Hematopoietic multipotent progenitor cell treated with erythropoietin and hydrocortisone succinate and interleukin-3 and kit ligand, for 4 days (in vitro differentiated cells): ENCODE data around the gene LEF1.

Experiments
- DNase-seq: peaks from one replicate; pipeline ENCODE4 v3.0.0-alpha.2; 2015

LEF1 gene

DNA sequence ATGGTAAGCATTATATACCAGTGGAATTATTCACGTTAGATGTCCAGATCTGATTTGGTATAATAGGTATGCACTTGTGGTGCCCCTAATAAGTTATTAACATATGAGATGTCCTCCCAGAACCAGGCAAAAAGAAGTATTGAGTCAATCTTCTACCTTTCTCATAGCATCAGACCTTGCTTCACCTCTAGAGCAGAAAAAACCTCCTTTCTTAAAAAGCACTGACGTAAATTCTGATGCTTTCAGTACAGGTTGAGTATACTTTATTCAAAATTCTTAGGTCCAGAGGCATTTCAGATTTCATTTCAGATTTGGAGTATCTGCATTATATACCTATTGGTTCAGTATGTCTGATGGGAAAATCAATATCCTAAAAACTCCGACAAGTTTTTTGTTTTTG is 22.4 kb downstream of the LEF1 start:
- no peak for DNase-seq

DNA sequence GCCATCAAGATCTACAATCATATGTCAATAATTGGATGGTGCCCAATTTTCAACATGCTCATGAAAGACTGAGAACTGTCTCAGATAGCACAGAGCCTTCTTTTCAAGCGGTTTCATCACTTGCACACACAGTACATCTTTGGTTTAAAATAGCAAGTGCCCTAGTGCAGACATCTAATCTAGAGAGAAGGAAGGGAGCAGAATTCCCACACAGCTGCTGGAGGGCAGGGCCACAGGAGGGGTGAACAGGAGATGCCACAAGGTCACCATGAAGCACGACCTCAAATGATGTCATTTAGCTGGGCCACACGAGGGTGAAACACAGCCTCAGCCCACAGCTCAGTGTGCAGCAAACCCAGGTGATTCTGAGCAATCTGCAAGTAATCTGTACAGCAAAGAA is 24.3 kb downstream of the LEF1 start:
- no peak for DNase-seq

DNA sequence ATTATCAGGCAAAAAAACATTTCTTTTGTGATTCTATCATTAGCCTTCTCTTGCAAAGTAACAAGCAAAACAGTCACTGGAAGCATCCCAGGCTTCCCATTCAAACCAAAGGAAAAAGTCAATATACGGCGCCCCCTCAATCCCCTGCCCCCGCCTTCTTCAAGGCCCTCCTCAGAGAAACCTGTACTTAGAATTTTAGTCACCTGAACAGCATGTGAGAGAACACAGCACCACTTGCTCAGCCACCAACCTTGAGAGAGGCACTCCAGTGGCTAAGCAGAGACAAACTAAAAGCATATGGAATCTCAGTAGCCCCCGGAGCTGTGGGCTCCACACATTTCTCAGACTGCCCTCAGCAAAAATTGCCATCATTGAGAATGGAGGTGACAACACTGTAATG is 25.2 kb downstream of the LEF1 start:
- no peak for DNase-seq

DNA sequence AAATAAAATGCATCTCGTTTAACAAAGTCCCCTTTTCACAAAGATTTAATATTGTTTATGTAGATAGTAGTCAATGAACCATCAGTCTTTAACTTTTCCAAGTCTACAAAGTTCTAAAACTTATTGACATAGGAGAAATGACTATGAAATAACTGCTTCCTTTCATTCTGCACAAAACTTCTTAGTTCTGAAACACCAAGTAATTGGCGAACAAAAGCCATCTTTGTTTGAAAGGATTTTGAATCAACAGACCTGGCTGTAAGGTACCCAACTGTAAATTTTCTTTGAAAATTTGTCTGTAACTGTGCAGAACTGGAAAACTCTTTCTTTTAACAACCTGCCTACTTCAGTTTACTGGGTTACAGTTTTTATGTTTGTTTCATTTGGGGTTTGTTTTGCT is 25.9 kb downstream of the LEF1 start:
- DNase-seq = no peak

DNA sequence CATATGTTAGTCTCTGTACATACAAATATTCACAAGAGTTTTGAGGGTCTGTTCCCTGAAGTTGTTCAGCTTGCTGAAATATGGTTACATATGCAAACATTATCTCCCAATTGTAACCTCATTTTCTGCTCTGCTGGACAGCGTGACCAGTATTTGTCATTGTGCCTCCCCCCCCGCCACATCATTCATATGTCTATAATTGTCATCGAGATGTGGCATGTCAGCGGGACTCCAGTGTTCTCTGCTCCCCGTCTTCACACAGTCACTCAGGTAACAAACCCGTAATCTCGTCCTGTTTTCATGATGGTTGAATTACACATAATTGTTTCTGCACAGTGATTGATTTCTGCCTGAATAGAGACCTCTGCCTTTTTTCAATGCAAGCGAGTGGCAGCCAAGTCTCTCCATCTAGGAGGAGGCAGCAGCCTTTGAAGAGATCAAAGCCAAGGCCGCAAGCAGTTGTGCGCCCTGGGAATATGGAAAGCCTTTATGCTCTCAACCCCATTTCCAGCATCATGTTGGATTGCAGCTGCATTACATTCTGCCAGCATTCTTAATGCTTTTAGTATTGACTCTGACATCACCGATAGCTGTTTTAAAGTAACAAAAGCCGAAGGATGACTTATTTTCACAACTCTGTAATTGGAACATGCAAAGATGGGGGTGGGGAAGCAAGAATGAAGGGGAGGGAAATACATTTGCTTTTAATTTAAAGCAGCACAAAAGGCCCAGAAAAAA is 27.4 kb downstream of the LEF1 start:
- no peak for DNase-seq

DNA sequence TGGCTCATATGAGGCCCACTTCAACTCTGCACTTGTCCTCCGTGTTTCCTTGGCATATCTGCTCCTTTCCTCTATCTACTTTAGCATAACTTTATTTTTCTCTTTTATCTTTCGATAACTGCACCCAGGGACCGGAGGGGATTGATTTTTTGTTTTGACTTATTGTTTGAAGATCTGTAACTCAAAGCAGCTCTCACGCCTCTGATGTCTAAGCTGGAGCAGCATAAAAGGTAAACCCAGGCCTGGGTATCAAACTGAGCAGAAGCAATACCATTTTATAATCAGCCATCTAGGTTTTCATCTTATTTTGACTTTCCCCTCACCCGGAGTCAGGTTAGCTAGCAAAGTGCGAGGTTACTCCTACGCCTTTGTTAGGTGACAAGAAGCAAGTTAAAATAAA is 28.4 kb downstream of the LEF1 start:
- DNase-seq = no peak

DNA sequence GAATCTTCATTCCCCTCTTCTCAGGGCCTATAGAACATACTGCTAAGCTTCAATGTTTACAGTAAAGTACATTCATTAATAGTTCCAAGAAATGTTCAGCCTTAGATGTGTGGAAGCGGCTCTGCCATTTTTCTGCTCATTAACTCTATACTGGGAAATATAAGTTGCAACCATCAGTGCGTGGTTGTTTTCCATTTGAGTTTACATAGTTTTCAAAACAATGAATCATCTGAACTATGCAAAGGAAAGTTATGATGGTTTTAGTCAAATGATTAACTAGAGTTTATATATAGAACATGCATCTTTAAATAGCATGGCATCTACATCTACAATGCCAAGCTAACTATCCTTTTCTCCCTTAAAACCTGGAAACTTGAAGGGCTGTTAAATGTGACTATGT is 29.6 kb downstream of the LEF1 start:
- DNase-seq = no peak

DNA sequence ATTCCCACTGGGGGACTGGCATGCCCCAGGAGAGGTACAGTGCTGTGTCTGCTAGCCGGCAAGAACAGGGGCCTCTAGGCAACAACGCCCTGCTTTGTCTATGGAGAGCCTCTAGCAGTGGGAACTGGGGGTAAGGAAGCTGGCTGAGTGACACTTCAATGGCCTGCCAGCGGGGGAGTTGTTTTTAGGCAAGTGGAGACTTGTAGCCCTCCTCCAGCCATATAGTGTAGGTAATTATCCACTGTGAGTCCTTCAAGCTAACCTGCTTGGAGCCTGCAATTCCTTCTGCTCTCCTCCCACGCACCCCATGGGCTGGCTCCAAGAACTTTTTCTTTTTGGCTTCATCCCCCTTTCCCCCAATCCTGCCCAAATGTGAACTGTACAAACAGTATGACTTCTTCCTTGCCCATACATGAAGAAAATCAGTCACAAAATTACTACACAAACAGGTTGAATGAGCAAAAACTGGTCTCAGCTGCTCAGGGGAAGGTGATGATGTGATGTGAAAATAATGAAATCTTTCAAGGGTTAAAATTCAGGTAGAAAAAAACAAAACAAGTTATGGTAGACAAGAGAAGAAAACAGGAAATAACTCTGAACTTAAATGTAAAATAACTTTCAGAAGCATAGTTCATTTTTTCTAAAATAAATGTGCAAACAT is 33.1 kb downstream of the LEF1 start:
- DNase-seq = peak; percentile 39

DNA sequence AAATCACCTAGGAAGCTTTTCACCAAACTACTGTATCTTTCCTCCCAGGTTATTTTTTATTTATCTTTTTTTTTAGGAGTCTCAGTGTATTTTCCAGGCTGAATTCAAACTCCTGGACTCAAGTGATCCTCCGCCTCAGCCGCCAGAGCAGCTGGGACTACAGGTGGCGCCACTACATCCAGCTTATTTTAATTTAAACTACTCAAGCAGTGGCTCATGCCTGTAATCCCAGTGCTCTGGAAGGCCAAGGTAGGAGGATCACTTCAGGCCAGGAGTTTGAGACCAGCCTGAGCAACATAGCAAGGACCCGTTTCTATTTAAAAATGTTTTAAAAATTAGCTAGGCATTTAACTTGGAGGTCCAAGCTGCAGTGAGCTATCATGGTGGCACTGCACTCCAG is 37.8 kb downstream of the LEF1 start:
- DNase-seq = no peak

DNA sequence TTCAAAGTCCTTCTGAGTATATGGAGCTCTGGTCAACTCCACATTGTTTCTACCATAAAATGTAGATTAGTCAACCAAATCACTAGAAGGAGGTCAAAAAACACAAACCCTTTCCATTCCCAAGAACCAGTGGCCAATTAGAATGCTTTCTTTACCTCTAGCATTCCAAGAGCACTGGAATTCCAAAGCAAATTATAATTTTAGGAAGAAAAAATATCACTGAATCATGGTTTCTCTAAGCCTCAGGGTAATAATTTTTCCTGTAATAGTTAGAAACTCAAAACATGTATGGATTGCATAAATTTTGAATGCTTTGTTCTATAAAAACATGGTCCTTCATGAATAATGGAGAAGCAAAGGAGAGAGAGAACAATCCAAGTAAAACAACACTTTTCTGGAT is 39.5 kb downstream of the LEF1 start:
- no peak for DNase-seq

DNA sequence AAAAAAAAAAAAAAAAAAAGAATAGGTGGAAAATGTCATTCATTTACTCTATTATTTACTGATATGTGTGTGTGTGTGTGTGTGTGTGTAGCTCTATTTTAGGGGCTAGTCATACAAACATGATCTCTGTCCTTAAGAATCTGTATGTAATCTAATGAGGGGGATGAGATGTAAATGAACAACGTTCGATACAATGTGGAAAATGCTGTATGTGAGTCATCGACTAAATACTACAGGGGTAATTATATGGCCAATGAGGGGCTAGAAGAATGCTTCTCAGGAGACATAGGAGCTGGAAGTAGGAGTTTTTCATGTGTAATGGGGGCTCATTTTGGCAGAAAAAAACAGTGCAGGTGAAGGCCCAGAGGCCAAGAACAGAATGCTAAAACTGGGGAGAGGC is 41.9 kb downstream of the LEF1 start:
- no peak for DNase-seq

DNA sequence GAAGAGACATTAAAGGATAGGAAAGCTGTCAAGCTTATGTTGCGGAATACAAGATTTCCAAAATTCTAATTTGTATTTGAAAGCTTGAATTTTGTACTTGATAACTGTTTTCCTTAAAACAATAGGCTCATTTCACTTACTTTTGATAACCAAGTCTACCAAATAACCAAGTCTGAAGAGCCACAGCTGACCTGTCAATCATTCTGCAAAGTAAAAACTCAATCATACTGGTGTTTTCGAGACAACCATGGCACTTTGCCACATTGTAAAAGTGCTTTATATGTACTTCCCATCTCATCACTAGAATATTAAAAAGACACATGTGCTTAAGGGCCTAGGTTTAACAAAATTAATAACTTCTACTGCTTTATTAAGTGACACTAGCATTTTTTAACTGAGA is 47.9 kb downstream of the LEF1 start:
- no peak for DNase-seq

DNA sequence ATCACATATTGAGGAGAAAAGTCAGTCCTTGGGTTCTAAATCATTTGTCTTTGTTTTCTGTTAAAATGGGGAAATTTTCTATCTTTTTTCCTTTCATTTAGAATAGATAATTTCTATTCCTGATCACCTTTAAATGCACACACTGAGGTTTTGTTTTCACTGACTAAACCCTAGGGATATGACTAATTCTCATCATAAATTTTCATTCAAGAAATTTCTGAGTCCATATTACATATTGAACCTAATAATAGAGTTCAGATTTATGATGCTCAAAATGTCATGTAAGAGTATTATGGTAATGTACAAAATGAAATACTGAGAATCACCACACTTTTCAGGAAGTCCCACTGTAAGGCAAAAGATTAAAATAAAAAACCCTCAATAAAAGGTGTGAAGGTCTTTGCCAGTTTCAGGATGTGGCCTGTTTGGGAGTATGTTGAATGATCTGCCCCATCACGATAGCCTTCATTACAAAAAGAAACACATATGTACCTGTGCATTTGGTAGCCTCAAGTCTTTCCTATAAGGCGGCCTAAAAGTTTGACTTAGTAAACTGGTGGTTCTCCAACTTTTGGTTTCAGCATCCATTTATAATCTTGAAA is 49.4 kb downstream of the LEF1 start:
- DNase-seq = no peak

DNA sequence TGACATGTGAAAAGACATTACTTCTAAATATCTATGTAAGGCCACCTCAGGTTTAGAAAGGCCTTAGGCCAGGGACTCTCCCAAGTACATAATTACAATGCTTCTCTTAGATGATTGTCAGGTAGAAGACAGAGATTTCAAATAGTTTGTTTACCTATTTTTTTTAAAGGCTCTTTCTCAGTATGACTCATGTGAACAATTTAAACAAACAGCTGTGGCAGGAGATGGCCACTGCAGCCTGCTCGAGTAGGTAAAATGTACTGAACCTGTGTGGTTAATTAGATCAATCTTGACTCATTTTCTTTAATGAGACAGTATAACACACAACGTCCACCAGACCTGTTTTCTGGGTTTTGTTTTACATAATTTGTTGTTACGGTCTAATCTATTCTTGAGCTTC is 50.2 kb downstream of the LEF1 start:
- no peak for DNase-seq

DNA sequence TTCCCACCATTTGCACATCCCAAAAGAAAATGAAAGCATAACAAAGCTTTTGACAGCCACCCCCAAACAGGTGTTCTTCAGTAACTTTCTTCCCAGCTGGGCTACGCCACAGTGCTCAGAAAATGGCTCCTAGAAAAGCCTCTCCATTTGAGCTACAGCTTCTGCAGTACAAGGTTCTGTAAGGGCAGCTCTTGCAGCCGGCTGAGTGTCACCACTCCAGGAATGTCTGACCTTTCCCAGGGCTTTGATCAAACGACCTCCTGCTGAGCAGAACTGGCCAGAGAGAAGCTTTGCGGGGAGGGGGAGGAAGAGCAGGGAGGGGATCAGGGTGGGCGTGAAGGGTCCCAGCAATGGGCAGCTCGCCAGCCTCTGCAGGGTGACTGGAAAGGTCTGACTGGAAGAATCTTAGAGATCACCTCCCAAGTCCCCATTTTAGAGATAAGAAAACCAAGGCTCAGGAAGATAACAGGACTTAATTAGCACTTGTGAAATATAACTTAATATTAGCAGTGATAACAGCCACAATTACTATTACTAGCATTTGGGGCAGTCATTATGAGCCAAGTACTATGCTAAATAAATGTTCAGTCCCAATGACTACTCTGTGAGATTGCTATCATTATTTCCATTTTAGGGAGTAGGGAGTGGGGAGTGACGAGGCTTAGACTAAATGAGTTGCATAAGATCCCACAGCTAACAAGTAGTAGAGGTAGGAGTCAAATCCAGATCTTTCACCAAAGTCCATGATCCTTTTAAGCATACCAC is 51.1 kb downstream of the LEF1 start:
- no peak for DNase-seq

DNA sequence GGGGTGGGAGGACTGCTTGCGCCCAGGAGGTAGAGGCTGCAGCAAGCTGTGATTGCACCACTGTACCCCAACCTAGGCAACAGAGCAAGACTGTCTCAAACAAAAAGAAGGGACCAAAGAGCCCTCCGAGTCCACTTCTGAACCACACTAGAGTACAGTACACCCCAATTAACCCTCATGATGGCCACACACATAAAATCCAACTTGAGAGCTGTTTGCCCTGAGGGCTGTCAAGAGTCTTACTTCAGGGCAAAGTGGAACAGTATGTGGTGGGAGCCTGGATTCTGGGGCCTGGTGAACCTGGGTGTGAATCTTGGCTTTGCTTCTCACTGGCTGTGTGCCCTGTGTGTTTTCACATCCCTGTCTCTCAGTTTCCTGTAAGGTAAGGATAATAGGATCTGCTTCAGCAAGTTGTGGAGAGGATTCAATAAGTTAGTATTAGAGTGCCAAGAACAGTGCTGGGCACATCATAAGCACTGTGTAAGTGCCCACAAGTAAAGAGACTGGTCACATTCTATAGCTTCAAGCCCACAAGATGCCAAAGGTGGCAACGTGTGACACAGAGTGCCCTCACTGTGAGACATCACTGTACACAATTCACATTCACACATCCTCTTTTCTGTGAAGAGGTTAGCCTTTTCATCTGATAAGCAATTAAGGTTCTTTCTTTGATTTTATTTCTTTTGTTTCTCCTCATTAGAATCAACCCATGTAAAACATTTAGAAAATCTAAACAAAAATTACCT is 52.1 kb downstream of the LEF1 start:
- DNase-seq = peak; percentile 41

DNA sequence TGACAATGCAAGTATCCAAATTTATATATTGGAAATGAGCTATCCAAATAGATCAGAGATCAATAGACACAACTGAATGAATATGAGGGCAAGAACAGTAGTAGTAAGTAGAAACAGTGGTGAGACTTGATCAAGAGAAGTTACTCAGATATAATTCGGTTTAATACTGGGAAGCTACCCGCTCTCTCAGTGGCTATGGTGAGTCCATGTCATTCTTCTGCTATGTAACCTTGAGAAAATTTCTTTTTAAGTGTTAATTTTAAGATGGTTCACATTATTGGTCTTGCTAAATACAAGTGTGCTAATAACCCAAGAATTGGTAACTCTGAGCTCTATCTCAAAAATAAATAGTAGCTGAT is 53.6 kb downstream of the LEF1 start:
- no peak for DNase-seq

DNA sequence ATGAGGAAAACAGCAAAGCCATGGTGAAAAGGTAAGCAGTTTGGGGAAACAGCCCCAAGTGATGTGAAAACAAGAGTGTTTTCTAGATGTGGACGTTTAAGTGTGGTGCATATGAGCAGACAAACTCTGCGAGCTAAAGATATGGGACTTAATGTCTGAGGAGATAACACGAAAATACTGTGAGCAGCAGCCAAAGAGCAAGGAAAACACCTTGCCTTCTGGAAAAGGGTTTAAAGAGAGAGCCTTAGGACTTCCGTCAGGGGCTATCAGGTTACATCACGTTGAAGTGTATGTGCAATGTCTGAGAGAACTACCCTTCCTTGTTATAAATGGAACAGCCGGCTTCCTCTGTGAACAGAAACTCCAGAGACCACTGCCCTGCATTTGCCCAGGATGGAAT is 54.2 kb downstream of the LEF1 start:
- DNase-seq = peak; percentile 86

DNA sequence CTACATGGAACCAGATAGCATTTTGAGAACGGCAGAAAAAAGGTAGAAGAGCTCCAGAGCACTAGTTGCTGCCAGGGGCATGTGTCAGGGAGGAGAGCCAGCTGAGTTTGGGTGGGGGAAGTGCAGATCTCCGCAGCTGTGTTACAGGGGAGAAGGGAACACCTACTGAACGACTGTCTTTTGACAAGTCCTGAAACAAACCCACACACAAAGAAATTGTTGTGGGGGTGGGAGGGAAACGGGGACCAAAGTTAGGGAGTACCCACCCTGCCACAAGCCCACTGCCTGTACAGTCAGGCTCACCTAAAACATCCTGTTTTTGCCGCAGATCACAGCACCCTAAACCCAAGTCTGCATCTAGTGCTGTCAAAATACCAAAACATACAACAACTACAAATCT is 55.5 kb downstream of the LEF1 start:
- peak; percentile 25 for DNase-seq

DNA sequence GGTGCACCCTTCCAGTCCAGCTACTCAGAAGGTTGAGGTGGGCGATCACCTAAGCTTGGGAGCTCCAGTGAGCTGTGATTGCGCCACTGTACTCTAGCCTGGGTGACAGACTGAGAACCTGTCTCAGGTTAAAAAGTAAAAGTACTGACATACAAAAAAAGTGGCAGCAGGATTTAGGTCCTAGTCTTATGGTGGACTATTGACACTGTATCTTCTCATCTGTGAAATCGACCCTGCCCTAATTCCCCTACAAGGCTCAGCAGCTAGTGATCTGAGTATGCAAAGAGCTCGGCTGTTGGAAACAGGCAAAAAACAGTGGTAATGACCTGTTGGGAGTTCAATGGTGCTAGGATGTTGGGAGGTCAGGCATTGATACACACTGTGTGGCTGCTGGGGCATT is 57.0 kb downstream of the LEF1 start:
- no peak for DNase-seq

DNA sequence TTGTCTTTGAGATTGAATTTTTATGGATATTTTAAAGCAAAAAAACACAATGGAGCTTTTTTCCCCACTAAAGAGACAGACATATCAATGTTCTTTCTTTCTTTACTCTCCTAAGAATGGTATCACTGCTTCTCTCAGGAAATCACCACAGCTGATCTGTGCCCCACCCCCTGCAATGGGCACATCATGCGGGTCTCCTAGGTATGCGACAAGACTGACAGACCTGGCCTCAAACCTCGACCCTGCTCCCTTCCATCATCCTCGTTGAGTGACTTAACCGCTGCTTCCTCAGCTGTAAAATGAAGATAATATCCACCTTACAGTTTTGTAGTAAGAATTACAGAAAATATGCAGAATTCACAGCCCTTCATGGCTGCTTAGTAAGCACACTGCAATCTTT is 58.3 kb downstream of the LEF1 start:
- no peak for DNase-seq

DNA sequence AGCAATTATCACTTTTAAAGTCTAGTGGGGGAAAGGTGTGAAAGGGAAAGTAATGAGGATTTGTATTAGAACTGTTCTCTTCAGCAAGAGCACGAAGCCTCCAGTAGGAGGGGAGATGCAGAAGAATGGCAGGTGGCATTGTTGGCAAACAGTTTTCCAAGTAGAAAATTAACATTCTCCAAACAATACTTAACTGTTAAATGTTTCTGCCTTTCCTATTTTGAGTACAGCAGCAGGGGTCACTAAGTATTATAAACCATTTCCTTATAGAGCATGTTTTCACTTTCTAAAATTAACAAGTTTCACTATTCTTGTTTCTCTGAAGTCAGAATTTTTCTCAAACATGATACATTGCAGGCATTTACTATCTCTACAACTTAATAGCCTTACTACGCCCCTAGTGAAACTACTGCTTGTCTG is 58.7 kb downstream of the LEF1 start:
- no peak for DNase-seq

DNA sequence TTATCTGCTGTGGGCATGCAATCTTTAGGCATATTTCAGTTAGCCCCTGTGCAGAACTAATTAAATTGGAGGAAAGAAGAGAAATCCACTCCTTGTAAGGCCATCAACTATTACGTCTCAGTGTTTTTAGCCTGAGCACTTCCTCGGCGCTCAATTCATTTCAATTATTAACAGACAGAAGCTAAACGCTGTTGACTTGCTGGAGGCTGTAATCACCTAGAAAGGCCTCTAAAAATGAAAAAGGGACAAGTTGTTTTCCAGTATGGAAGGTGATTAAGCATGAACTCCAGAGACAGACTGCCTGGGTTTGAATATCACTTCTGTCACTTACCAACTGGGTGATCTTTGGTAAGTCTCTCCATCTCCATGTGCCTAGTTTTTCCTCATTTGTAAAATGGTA is 59.6 kb downstream of the LEF1 start:
- peak; percentile 11 for DNase-seq
